ENCODE results near the gene IL1R1.

The IL1R1 gene

GRCh38 chr2:102154946-102155702 is 12.6 kb downstream of the IL1R1 start:
- Histone ChIP-seq H3K9ac (ENCODE audit: low read length) (no peak overlapping the region), H4K20me1 (ENCODE audit: insufficient read depth, low read length) (no peaks in the 10 kb centered on the region), H3K27ac (ENCODE audit: low read depth, low read length, poor library complexity, severe bottlenecking) (no peak overlapping the region), H2AFZ (ENCODE audit: low read length) (no peak overlapping the region), H3K36me3 (ENCODE audit: insufficient read depth, low read length) (no peaks in the 10 kb centered on the region), H3K4me1 (ENCODE audit: insufficient read depth, low read length, severe bottlenecking) (no peaks in the 10 kb centered on the region), H3K79me2 (ENCODE audit: insufficient read depth, low read length) (no peaks in the 10 kb centered on the region), H3K9me3 (ENCODE audit: low read length) (no peaks in the 10 kb centered on the region), H3K4me3 (ENCODE audit: low read depth, low read length, poor library complexity, severe bottlenecking) (no peak overlapping the region), H3K4me2 (ENCODE audit: low read length) (no peak overlapping the region), H3K9me2 (ENCODE audit: low read depth, low read length) (no peaks in the 10 kb centered on the region), H3K27me3 (ENCODE audit: insufficient read depth, low read length) (no peaks in the 10 kb centered on the region), H3F3A (ENCODE audit: insufficient read depth, low read length) (no peaks in the 10 kb centered on the region)
- TF ChIP-seq EZH2 (IDR thresholded peaks at IDR 0.05; ENCODE audit: borderline replicate concordance, low read length), result no peak
- no peak for TF ChIP-seq CTCF (IDR thresholded peaks at IDR 0.05; ENCODE audit: low read length)

GRCh38 chr2:102155703-102156515 is 13.4 kb downstream of the IL1R1 start:
- Histone ChIP-seq H3F3A (ENCODE audit: insufficient read depth, low read length) (no peaks in the 10 kb centered on the region), H3K36me3 (ENCODE audit: insufficient read depth, low read length) (no peaks in the 10 kb centered on the region), H3K9me3 (ENCODE audit: low read length) (no peaks in the 10 kb centered on the region), H4K20me1 (ENCODE audit: insufficient read depth, low read length) (no peaks in the 10 kb centered on the region), H2AFZ (ENCODE audit: low read length) (no peak overlapping the region), H3K4me1 (ENCODE audit: insufficient read depth, low read length, severe bottlenecking) (no peaks in the 10 kb centered on the region), H3K9me2 (ENCODE audit: low read depth, low read length) (no peaks in the 10 kb centered on the region), H3K79me2 (ENCODE audit: insufficient read depth, low read length) (no peaks in the 10 kb centered on the region), H3K27me3 (ENCODE audit: insufficient read depth, low read length) (no peaks in the 10 kb centered on the region), H3K9ac (ENCODE audit: low read length) (no peak overlapping the region), H3K4me2 (ENCODE audit: low read length) (no peak overlapping the region), H3K4me3 (ENCODE audit: low read depth, low read length, poor library complexity, severe bottlenecking) (no peak overlapping the region), H3K27ac (ENCODE audit: low read depth, low read length, poor library complexity, severe bottlenecking) (no peak overlapping the region)
- no peak for TF ChIP-seq CTCF (IDR thresholded peaks at IDR 0.05; ENCODE audit: low read length)
- TF ChIP-seq EZH2 (IDR thresholded peaks at IDR 0.05; ENCODE audit: borderline replicate concordance, low read length), result no peak

GRCh38 chr2:102158011-102158755 is 15.6 kb downstream of the IL1R1 start:
- no peaks in the 10 kb centered on the region for H3K4me1 ChIP-seq (ENCODE audit: insufficient read depth, low read length, severe bottlenecking)
- no peaks in the 10 kb centered on the region for H3K9me3 ChIP-seq (ENCODE audit: low read length)
- H3F3A ChIP-seq (ENCODE audit: insufficient read depth, low read length), result no peaks in the 10 kb centered on the region
- no peak overlapping the region for H3K4me3 ChIP-seq (ENCODE audit: low read depth, low read length, poor library complexity, severe bottlenecking)
- no peak overlapping the region for H3K27ac ChIP-seq (ENCODE audit: low read depth, low read length, poor library complexity, severe bottlenecking)
- H3K36me3 ChIP-seq (ENCODE audit: insufficient read depth, low read length), result no peaks in the 10 kb centered on the region
- no peak overlapping the region for H3K9ac ChIP-seq (ENCODE audit: low read length)
- no peaks in the 10 kb centered on the region for H3K79me2 ChIP-seq (ENCODE audit: insufficient read depth, low read length)
- no peak overlapping the region for H3K4me2 ChIP-seq (ENCODE audit: low read length)
- no peaks in the 10 kb centered on the region for H3K27me3 ChIP-seq (ENCODE audit: insufficient read depth, low read length)
- H4K20me1 ChIP-seq (ENCODE audit: insufficient read depth, low read length), result no peaks in the 10 kb centered on the region
- H3K9me2 ChIP-seq (ENCODE audit: low read depth, low read length), result no peaks in the 10 kb centered on the region
- no peak overlapping the region for H2AFZ ChIP-seq (ENCODE audit: low read length)
- TF ChIP-seq CTCF (IDR thresholded peaks at IDR 0.05; ENCODE audit: low read length) (no peak), EZH2 (IDR thresholded peaks at IDR 0.05; ENCODE audit: borderline replicate concordance, low read length) (no peak)

Measured in OCI-LY1 (cell line).